Breast epithelium (tissue), 3 donors: Measurements from ENCODE around the gene ACSS1.

Experiments used
- POLR2A ChIP-seq: fragments of 450-650 bp; IDR thresholded peaks from one replicate; pipeline ENCODE4 v1.6.1; 2016; ENCODE audit warnings: antibody characterized with exemption, mild to moderate bottlenecking, moderate library complexity
- POLR2AphosphoS5 ChIP-seq, 3 donors: sonication (generic); formaldehyde crosslinking; IDR thresholded peaks; one replicate each; pipeline ENCODE4 v1.6.1; 2017; ENCODE audit warnings: antibody characterized with exemption in 3 of 3
- TF ChIP-seq, protein P1 (sequence below), 3 donors: fragments of 450-650 bp; IDR thresholded peaks; one replicate each; pipeline ENCODE4 v1.5.1; 2016 to 2017; ENCODE audit warnings: antibody characterized with exemption in 3 of 3, mild to moderate bottlenecking in 3 of 3, moderate library complexity in 3 of 3

DNA sequence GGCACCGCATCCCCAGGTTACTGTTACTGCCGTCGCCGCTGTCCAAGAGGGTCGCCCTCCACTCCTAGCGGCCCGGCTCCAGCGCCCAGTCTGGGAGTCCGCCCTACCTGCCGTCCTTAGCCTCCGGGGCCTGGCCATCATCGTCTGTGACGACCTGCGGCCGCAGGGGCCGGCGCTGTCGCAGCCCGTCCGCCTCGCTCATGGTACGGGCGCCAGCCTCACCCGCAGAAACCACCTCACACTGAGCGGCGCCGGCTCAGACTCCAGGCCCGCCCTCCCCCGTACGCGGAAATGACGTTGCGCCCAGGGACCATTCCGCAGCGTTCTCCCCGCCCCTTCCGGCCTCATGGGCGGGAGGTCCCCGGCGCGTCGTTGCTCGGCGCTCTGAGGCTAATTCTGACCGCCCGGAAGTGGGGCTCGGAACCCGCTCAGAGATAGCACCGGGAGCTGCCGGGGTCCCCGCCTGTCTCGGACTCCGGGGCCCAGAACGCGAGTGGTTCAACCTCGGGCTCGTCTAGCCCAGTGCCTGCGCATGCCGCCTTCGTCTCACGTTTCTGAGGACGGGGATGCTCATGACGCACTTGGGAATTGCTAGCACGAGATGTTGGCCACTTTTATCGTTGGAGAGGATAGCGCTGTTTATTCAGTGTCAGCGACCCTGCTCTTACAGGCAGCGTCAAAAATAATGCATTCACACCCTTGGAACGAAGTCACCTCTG, 65.3 kb downstream of the ACSS1 start, which contains the start of gene APMAP:
- TF ChIP-seq, protein P1, sequence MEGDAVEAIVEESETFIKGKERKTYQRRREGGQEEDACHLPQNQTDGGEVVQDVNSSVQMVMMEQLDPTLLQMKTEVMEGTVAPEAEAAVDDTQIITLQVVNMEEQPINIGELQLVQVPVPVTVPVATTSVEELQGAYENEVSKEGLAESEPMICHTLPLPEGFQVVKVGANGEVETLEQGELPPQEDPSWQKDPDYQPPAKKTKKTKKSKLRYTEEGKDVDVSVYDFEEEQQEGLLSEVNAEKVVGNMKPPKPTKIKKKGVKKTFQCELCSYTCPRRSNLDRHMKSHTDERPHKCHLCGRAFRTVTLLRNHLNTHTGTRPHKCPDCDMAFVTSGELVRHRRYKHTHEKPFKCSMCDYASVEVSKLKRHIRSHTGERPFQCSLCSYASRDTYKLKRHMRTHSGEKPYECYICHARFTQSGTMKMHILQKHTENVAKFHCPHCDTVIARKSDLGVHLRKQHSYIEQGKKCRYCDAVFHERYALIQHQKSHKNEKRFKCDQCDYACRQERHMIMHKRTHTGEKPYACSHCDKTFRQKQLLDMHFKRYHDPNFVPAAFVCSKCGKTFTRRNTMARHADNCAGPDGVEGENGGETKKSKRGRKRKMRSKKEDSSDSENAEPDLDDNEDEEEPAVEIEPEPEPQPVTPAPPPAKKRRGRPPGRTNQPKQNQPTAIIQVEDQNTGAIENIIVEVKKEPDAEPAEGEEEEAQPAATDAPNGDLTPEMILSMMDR (IDR thresholded peaks at IDR 0.05), result no peak
- TF ChIP-seq POLR2AphosphoS5 (IDR thresholded peaks at IDR 0.05) (peak; percentile 97 to 100 (median 99)), POLR2A (peak; percentile 97)
